GM18520 (cell line): Measurements from ENCODE around the gene FOXA1.
A peak's percentile ranks its signal among the peaks of the same experiment; 100 is the strongest.

Experiments
- ATAC-seq: cut with Tn5 transposase; IDR thresholded peaks from one replicate; pipeline ENCODE4 v1.9.1; 2021; ENCODE audit not compliant: unreplicated experiment

Gene FOXA1

DNA sequence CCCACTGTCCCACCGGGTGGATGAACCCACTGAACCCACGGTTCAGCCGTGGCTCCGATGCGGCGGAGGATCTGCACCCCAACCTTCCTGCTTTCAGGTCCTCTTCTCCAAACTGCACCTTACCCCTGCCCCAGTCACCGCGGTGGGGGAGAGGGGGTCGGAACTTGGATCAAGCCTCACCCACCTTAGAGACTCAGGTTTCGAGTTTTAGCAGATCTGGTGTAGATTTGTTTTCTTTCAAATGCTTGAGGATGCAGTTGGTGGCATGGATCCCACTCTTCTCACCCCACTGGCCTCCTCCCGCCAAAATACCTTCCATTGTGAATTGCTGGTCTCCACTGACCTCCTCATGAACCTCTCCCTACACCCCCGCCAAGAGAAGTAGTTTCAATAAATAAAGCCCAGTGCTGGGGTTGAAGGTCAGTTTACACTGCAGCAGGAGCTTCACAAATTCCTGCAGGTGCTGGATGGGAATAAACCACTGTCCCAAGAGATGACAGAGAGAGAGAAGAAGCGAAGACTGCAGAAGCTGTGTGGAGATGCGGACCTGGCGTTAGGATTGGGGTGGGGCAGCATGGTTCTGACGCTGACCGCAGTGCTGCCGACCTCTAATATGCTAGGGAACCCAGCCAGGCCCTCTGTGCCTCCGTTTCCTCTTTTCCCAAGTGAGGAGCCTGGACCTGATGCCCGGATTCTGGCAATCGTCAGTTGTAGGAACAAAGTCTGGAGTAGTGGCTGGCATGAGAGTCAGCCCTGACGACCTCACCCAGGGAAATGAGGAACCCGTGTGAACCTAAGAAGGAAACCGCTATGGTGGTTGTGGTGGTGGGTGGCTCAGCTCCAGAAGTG lies 7.8 kb upstream of the FOXA1 start:
- no peak for ATAC-seq

DNA sequence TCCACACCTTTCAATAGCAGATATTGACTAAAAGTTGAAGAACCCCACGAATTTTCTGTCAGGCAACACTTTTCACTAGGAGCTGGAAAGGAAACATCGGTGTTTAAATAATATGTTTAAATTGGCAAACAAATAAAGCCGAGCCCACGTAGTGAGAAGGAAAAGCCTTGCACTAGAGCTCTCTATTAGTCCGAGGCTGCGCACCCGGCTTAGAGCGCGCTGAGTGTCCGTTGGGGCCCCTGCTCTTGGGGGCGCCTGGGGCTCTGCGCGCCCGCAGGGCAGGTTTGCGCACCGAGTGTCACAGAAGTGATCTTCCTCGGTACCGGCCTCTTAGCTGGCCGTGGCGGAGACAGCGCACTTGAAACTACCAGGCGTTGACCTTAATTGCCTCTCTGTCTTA lies 6.8 kb upstream of the FOXA1 start:
- ATAC-seq = no peak

DNA sequence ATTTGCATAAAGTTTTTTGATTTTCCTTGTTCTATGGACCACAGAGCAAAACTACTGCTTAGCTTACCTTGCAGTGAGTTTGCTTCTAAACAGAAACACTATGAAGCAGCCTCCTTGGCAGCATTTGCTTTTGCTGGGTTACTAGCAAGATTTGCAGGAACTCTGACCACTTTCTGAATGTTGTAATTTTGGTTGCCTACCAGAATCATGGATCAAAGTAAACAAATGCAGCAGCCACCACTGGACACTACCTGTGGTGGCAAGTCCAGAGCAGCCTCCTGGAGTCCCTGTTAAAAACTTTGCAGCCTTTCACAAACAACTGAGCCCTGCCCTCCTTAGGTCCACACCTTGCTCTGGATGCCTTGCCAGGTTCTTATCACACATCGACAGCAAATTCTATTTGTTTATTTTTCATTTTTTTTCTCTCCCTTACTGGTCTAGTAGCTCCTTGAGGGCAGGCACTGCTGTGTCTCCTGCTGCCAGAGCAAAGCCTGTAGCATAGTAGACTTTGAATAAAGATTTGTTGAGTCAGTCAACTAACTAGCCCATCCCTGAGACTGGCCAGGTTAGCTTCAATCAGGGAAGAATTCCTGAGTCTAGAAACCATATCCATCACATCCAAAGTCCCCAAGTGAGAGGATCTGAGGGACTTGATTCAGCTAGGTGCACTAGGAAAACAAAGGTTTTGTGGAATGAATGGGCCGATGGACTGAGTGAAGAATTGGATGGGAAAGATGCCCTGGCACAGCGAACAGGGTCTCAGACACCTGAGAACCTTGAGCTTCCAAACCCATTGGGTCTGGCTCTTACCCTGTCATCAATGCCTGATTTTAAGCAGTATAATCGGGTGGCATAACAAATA lies 6.1 kb upstream of the FOXA1 start:
- no peak for ATAC-seq

DNA sequence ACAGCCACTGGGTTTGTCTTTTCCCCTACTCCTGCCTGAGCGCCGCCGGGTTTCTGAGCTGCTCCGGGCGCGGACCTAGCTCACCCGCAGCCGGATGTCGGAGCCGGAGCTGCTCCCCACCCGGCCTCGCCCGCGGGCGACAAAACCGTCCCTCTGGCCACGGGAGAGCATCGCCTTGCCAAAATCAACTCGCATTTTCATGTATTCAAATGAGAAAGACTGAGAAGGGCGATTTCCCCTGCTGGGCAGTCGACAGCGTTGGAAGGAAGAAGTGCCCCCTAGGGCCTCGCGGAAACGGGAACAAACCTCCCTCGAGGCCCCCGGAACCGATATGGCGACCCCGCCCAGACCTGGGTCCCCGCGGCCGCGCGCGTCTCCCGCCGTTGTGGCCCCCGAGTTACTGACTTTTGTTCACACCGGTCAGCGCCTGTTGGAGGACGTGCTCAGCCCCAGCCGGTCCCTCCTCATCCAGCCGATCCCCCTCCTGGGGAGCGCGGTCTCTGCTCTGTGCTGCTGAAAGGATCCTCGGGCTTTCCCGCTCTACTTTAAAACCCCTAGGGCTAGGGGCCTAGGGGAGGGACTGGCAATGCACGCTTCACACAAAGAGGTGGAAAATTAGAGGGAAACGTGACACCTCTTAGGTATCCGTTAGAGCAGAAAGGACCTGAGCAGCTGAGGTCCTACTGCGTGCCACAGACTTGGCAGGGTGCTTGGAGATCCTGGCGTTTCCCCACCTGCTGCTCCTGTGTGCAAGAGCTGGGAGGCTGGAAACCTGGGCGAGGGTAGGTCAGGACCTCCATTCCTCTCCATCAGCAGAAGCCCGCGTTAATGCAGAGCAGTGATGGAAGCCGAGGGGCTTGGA lies 4.7 kb upstream of the FOXA1 start:
- ATAC-seq = no peak

DNA sequence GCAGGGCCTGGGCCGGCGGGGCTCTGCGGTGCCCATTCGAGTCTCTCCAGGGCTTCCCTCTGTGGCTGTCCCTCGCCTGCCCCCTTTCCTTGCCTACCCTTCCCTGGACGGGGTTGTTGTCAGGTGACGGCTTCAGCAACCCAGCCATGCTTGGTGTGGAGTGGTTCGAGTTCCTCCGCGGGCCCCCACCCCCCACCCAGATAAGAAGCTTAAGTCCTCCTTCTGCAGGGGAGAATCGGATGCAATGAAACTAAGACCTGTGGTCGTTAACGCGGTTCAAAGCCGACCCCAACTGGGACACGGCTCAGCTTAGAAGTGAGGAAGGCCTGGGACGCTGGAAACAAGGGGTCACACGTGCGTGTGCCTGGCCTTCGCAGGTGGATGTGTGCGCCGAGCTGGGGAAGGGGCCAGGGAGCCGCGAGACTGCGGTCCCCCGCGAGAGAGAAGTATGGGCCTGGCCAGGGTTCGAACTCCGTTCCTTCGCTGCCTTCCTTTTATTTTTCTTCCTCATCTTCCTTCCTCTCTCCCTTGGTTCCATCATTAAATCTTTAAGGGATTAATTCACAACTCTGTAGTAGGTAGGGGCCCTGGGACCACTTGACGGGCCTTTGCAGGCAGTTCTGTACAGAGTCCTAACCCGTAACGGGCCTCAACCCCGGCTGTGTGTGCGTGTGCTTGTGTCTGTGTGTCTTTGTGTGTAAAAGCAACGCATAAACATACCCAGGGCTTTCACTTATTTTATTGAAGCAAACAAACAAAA lies 3.9 kb upstream of the FOXA1 start:
- no peak for ATAC-seq

DNA sequence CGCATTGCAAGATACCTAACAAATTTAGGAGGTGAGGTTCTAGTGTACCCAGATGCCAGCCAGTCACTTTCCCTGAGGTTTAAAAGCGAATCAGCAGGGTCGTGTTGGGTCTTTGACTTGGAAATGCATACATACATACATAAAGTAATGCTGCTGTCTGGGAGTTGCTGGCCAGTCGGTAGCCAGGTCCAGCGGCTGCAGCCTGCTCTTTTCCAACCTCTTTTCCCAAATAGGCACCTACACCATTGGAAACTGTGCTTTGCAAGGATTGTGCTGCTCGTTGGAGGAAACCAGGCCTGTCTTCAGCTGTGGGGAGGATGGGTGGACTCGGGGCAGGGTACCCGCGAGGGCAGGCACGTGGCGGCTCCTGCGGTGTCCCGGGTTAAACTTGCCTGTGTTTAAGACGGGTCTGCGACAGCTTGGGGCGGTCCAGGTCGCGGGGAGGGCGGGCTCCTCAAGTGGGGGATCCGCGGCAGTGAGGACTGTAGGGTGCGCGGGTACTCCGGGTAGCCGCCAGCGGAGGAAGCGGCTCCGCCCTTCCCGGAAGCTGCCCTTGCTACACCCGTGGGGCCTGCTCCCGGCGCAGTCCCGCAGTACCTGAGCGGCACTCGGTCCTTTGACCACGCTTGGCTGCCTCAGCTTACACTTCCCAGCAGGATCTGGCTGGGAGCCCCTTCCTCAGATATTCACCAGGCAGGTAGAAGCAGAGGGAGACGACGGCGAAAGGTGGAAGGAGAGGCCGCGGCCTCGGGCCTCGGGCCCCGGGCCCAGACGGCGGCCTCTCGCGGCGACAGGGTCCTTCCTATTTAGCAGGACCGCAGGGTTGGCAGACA lies 3.1 kb upstream of the FOXA1 start:
- ATAC-seq = no peak

DNA sequence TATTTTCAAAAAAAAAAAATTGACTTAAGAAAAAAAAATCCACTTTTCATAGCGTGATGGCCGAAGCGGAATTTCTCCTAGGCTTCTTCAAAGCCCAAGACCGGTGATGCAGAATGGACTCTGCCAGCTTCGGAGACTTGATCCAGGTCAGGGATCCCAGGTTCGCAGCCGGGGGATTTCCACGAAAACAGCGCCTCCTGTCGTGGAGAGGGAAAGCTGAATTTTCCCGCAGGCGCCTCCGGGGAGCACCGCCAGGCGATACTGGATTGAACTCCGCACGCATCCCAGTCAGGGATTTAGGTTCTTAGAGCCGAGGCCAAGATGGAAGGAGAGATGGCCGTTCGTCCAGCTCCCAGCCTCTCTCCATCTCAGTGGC lies 2.5 kb upstream of the FOXA1 start:
- no peak for ATAC-seq

DNA sequence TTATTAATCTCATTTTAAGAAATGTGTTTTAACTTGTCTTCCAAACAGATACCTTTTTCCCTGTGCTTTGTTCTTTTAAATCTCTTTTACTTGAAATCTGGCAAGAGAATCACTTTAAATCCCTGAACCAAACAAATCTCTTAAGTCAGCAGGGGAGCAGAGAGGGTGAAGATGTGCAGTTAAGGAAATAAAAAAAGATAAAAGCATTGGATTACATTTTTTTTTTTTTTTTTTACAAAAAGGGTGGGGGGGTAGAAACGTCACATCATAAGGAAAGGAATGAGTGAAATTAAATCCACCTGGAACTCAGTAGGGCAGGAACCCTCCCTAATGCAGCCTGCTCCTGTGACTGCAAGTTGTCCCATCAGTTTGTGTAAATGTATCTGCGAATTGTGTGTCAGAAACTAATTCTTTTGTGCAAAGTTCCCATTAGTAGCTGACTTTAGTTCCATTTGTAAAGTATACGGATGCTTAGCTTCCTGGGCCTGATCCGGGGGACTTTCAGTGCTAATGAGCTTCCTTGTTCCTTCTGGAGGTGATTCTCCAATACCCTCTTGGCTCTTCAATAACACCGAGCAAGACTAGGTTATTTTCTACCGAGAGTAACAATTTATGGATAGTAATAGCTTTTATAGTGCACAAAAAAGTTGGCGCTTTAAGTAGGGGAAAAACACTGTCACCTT lies 1.9 kb upstream of the FOXA1 start:
- no peak for ATAC-seq

DNA sequence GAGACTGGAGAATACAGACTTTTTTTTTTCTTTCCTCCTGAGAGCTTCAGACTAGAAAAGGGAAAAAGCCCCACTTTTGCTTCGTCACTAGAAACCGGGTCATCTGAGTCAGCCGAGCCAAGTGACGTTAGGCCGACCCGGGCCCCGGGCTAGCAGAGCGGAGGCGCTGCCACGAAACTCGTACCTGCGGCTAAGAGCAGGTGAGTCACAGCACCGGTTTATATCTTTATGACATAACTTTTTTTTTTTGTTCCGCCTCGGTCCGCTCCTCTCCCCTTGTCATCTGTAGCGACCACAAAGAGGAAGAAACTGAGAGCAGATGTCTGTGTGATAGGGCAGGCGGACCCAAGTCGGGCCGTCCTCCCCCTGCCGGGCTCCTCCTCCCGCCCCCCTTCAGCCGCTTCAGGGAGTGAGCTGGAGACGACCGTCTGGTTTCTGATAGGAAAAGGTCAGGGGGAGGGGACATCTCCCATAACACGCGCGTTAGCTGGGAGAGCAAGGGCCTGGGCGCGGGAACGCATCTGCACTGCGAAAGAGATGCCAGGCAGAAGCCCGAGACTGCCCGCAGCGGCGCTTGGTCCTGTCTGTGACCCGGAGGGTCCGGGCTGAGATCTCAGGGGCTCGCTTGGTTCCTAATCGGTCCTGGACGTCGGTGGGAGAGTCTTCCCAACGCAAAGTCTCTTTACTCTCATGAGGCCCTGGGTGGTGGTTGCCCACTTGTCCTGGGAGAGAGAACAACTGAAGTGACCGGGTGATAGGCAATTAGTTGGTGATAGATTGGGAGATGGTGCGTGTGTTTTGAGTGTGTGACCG lies 966 bp upstream of the FOXA1 start:
- ATAC-seq = peak; percentile 78

DNA sequence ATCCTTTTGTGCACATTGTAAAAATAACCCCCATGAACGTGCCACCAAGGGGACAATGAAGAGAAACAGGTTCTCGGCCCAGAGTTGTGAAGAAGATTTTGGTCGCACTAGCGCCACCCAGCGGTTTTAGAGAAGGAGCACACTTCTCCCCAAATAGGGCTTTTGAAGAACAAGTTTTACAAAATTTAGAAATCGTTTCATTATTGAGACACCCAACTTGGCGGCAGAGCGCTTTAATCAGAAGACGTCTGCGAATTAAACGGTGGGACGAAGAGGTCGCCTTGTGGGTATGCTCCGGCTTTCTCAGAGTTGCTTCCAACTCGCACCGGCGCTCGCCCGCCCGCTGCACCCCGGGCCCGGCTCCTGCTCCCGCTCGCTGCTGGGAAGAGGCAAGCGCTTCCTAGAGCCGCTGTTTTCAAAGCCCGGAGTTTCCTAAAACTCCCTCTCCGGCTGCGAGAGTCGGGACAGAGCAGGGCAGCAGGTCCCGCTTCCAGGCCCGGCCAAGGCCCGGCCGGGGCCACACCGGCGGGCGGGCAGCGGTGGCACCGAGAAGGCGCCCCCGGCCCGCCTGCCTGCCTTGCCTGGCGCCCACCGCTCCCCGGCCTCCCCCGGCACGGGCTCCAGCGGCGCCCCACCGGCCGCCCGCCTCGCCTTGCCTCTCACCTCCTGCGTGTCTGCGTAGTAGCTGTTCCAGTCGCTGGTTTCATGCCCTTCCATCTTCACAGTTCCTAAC lies 645 bp downstream of the FOXA1 start:
- no peak for ATAC-seq

DNA sequence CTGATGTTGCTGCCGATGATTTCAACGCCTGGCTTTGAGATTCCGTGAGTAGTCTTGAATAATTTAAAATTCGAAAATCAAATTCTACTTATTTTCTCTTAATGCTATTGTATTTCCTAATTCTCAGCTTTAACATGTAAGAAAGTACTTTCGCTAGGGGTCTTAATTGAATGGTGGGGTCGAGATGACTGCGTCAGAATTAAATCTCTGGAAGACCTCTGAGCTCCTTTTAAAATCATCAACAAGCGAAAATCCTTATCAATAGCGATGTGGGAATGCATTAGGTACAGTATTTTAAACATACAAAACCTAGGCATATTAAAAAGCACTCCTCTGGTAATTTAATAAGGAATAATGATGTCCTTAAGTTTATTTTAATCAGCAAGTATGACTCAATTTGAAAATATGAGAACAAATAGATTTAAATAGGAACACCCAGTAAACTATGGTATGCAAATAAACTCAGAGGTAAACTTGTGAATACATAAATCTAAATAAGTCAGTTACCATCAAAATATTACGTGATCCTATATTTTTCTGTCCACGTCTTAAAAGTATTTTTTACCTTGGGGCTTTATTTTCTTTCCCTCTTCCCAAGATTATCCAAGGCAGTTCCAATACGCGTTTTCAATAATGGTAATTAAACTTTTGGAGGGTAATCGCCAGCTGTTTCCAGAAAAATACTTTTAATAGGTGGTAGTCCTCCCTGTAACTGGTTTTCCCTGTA lies 1.4 kb downstream of the FOXA1 start:
- no peak for ATAC-seq

DNA sequence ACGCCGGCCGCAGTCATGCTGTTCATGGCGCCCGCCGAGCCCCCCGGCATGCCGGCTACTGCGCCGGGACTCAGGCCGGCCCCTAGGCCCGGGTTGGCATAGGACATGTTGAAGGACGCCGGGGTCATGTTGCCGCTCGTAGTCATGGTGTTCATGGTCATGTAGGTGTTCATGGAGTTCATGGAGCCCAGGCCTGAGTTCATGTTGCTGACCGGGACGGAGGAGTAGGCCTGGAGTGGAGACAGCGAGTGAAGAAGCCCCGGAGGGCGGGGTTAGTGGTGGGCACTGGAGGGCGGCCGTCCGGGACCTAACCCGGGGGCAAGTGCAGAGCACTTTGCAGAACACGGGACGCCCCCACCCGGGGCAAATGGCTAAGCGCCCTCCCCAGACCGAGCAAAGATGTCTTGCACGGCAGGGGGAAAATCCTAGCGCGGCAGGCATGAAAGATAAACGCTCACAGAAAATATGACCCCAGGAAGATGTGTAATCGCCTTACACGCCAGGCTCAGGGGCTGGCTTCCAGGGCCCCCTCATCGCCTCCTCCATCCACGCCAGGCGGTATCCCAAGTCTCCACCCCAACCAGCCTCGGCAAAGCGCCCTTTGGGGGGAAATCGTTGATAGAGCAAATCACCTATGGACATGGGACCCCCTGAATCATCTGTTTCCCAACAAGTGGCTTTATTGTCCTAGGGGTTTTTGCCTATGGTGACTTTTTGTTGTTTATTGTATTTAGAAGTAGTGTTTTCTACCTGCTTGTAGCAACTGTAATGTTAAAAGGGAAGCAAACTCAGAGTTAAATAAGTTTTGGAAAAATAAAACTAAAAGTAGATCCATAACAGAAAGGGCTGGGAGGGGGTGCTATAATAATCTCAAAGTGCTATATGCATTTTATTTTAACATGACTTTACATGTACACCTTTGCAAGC lies 2.3 kb downstream of the FOXA1 start:
- no peak for ATAC-seq

DNA sequence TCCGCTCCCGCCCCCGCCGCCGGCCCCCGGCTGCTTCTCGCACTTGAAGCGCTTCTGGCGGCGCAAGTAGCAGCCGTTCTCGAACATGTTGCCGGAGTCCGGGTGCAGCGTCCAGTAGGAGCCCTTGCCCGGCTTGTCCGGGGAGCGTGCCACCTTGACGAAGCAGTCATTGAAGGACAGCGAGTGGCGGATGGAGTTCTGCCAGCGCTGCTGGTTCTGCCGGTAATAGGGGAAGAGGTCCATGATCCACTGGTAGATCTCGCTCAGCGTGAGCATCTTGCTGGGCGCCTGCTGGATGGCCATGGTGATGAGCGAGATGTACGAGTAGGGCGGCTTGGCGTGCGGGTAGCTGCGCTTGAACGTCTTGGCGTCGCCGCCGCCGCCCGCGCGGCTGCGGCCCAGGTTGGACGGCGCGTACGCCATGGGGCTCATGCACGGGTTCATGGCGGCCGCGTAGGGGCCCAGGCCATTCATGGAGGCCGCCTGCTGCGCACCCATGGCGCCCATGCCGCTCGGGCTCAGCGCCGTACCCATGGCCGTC lies 3.0 kb downstream of the FOXA1 start:
- ATAC-seq = no peak

DNA sequence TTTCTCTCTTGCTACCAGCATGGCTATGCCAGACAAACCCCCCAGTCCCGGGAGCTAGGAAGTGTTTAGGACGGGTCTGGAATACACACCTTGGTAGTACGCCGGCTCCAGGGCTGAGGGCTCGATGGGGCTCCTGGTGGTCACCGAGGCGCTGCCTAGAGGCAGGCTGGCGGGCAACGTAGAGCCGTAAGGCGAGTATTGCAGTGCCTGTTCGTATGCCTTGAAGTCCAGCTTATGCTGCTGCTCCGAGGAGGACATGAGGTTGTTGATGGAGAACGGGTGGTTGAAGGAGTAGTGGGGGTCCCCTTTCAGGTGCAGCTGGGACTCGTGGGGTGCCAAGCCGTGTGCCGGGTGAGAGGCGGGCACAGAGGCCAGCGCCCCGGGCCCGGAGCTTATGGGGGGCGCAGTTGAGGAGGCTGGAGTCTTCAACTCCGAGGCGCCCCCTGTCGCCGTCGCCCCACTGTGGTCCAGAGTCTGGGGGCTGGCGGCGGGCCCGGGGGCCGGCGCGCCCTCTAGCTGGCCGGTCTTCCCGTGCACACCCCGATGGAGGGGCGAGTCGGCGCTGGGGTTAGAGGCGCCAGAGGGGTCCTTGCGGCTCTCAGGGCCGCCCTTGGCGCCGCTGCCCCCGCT lies 3.6 kb downstream of the FOXA1 start:
- no peak for ATAC-seq
